IMR-90 (cell line): ENCODE results near the gene IGBP1. TPM values are rescaled to one million over a fixed set of nuclear protein-coding genes. Genes with fewer than 3 reads are reported as not detected.

ENCODE experiments used
- ATAC-seq: fragments of 200-7000 bp; cut with Tn5 transposase; 2 replicates; pipeline ENCODE4 v1.9.1; 2020; ENCODE audit warnings: low read depth, mild to moderate bottlenecking, moderate library complexity
- Bru-seq: library from RNA; stranded (reverse); fragments of 400-500 nt; gene quantifications from one replicate; lab custom pipeline; 2021; lab: Mats Ljungman, UMichigan
- BruChase-seq, 2 experiments: library from RNA; stranded (reverse); fragments of 400-500 nt; gene quantifications; one replicate each; lab custom pipeline; 2021; lab: Mats Ljungman, UMichigan
- BruUV-seq: library from RNA; stranded (reverse); fragments of 400-500 nt; replicated peaks from 2 replicates; lab custom pipeline; 2021; lab: Mats Ljungman, UMichigan
- CTCF ChIA-PET: fragments of 300-600 bp; formaldehyde crosslinking; extraction: SDS; loops from one replicate; lab custom pipeline; 2021; ENCODE audit warnings: antibody characterized with exemption; lab: Yijun Ruan, JAX
- POLR2A ChIA-PET: fragments of 300-600 bp; sonication (Branson Sonifier 250); formaldehyde crosslinking; loops from one replicate; lab custom pipeline; 2022; ENCODE audit warnings: antibody characterized with exemption; ENCODE audit not compliant: unreplicated experiment; lab: Charles Lee
- DNase-seq: peaks from one replicate; pipeline ENCODE4 v3.0.0; 2013
- H2AFZ ChIP-seq: replicated peaks from 2 replicates; pipeline ENCODE3; 2013; ENCODE audit warnings: low read length, mild to moderate bottlenecking; ENCODE audit not compliant: poor library complexity
- H2AK5ac ChIP-seq: 2 replicates; pipeline ENCODE4 v1.6.1; 2013; ENCODE audit warnings: low read depth, low read length, inconsistent platforms
- H2AK9ac ChIP-seq: replicated peaks from 2 replicates; pipeline ENCODE3; 2013; ENCODE audit warnings: mild to moderate bottlenecking, low read depth, low read length, moderate library complexity; ENCODE audit not compliant: poor library complexity
- H2BK120ac ChIP-seq: 2 replicates; pipeline ENCODE4 v1.6.1; 2013; ENCODE audit warnings: low read depth, low read length, inconsistent platforms
- H2BK15ac ChIP-seq: 3 replicates; pipeline ENCODE4 v1.6.1; 2013; ENCODE audit warnings: low read depth, low read length, inconsistent platforms
- H2BK20ac ChIP-seq: 2 replicates; pipeline ENCODE4 v1.6.1; 2013; ENCODE audit warnings: low read depth, mild to moderate bottlenecking, inconsistent platforms, low read length, moderate library complexity
- H2BK5ac ChIP-seq: 2 replicates; pipeline ENCODE4 v1.6.1; 2013; ENCODE audit warnings: mild to moderate bottlenecking, low read depth, low read length, inconsistent platforms; ENCODE audit not compliant: poor library complexity, severe bottlenecking
- H3K14ac ChIP-seq: replicated peaks from 2 replicates; pipeline ENCODE4 v1.6.1; 2013; ENCODE audit warnings: low read depth, low read length, inconsistent platforms
- H3K18ac ChIP-seq: 2 replicates; pipeline ENCODE4 v1.6.1; 2013; ENCODE audit warnings: low read depth, low read length, control low read depth
- H3K23ac ChIP-seq: 2 replicates; pipeline ENCODE4 v1.6.1; 2013; ENCODE audit warnings: low read depth, low read length, inconsistent platforms
- H3K27ac ChIP-seq: 2 replicates; pipeline ENCODE4 v1.5.1; 2013; ENCODE audit warnings: mild to moderate bottlenecking, control low read depth, low read length; ENCODE audit not compliant: insufficient read depth
- H3K27me3 ChIP-seq: 2 replicates; pipeline ENCODE4 v1.6.1; 2013; ENCODE audit warnings: low read length; ENCODE audit not compliant: control insufficient read depth, insufficient read depth
- H3K36me3 ChIP-seq: 2 replicates; pipeline ENCODE4 v1.6.1; 2013; ENCODE audit warnings: low read length, mixed read lengths; ENCODE audit not compliant: control insufficient read depth, insufficient read depth
- H3K4ac ChIP-seq: 2 replicates; pipeline ENCODE4 v1.6.1; 2013; ENCODE audit warnings: low read depth, low read length, inconsistent platforms
- H3K4me1 ChIP-seq: 2 replicates; pipeline ENCODE4 v1.6.1; 2013; ENCODE audit warnings: low read length, mixed read lengths; ENCODE audit not compliant: control insufficient read depth, insufficient read depth
- H3K4me2 ChIP-seq: 2 replicates; pipeline ENCODE4 v1.6.1; 2013; ENCODE audit warnings: low read depth, mild to moderate bottlenecking, control low read depth, low read length, moderate library complexity
- H3K4me3 ChIP-seq: 2 replicates; pipeline ENCODE4 v1.5.1; 2013; ENCODE audit warnings: low read depth, mild to moderate bottlenecking, control low read depth, low read length, moderate library complexity; ENCODE audit not compliant: insufficient read depth
- H3K56ac ChIP-seq: 2 replicates; pipeline ENCODE4 v1.6.1; 2013; ENCODE audit warnings: low read length, inconsistent platforms; ENCODE audit not compliant: insufficient read depth; ENCODE audit errors: extremely low read depth
- H3K79me1 ChIP-seq, 2 experiments: 2 replicates each; pipeline ENCODE4 v1.6.1; 2013; ENCODE audit warnings: low read length in 2 of 2, inconsistent platforms in 1 of 2, low read depth in 1 of 2
- H3K9ac ChIP-seq: 2 replicates; pipeline ENCODE4 v1.6.1; 2013; ENCODE audit warnings: low read depth, low read length, control low read depth
- H3K9me1 ChIP-seq: 2 replicates; pipeline ENCODE4 v1.6.1; 2013; ENCODE audit warnings: low read length, inconsistent platforms; ENCODE audit not compliant: insufficient read depth
- H3K9me3 ChIP-seq: 2 replicates; pipeline ENCODE4 v1.6.1; 2013; ENCODE audit warnings: low read length; ENCODE audit not compliant: control insufficient read depth, insufficient read depth
- H4K20me1 ChIP-seq: 2 replicates; pipeline ENCODE4 v1.6.1; 2013; ENCODE audit warnings: low read length, inconsistent platforms; ENCODE audit not compliant: insufficient read depth
- H4K5ac ChIP-seq: 2 replicates; pipeline ENCODE4 v1.6.1; 2013; ENCODE audit warnings: mild to moderate bottlenecking, low read depth, low read length, control low read depth
- H4K8ac ChIP-seq, 2 experiments: 2 replicates each; pipeline ENCODE4 v1.6.1; 2013; ENCODE audit warnings: low read depth in 2 of 2, low read length in 2 of 2, control low read depth in 1 of 2, inconsistent platforms in 1 of 2
- H4K91ac ChIP-seq: 2 replicates; pipeline ENCODE4 v1.6.1; 2013; ENCODE audit warnings: low read depth, low read length, inconsistent platforms; ENCODE audit not compliant: insufficient read depth
- CEBPB ChIP-seq: IDR thresholded peaks from 2 replicates; pipeline ENCODE4 v1.6.1; 2012; ENCODE audit warnings: low read depth, low read length, improper control_type of control experiment
- CTCF ChIP-seq: conservative IDR thresholded peaks from 2 replicates; pipeline ENCODE4 v1.5.1; 2012; ENCODE audit warnings: mild to moderate bottlenecking, low read depth, low read length, improper control_type of control experiment
- MXI1 ChIP-seq: IDR thresholded peaks from 2 replicates; pipeline ENCODE4 v1.6.1; 2012; ENCODE audit warnings: low read depth, mild to moderate bottlenecking, low read length, moderate library complexity, borderline replicate concordance
- POLR2A ChIP-seq: IDR thresholded peaks from 2 replicates; pipeline ENCODE4 v1.6.1; 2012; ENCODE audit warnings: mild to moderate bottlenecking, low read depth, low read length
- RAD21 ChIP-seq: IDR thresholded peaks from 2 replicates; pipeline ENCODE4 v1.6.1; 2012; ENCODE audit warnings: low read length, improper control_type of control experiment
- RCOR1 ChIP-seq: IDR thresholded peaks from 2 replicates; pipeline ENCODE4 v1.6.1; 2012; ENCODE audit warnings: mild to moderate bottlenecking, low read length, improper control_type of control experiment; ENCODE audit not compliant: insufficient replicate concordance
- SMC3 ChIP-seq: fragments of 150-350 bp; IDR thresholded peaks from 2 replicates; pipeline ENCODE4 v1.6.1; 2016; ENCODE audit warnings: low read depth, mild to moderate bottlenecking, antibody characterized with exemption, low read length, moderate library complexity
- USF2 ChIP-seq: fragments of 150-350 bp; IDR thresholded peaks from 2 replicates; pipeline ENCODE4 v1.6.1; 2017; ENCODE audit warnings: mild to moderate bottlenecking, antibody characterized with exemption, low read length, low read depth
- WGBS, 2 experiments: methylation state at CpG; one replicate each; pipeline versions ENCODE4 v1.1.5 to v1.1.7; 2013; ENCODE audit warnings: missing lambda C conversion rate in 2 of 2; ENCODE audit not compliant: insufficient read length in 1 of 2; ENCODE audit errors: extremely low coverage in 2 of 2; 5-methylcytosine and 5-hydroxymethylcytosine counted together
- dilution Hi-C: fragments of 300-500 bp; cut with HindIII; formaldehyde crosslinking; loops from one replicate; pipeline ENCODE4 v1.14.3; 2018; ENCODE audit warnings: low sequenced_read_pairs; ENCODE audit not compliant: unreplicated experiment
- in situ Hi-C: fragments of 300-500 bp; cut with MboI; formaldehyde crosslinking; loops from 3 replicates; pipeline ENCODE4 v1.14.3; 2019; ENCODE audit warnings: low sequenced_read_pairs, inconsistent platforms, mixed read lengths
- intact Hi-C: fragments of 100-400 bp; cut with micrococcal nuclease; formaldehyde crosslinking; loops from 2 replicates; pipeline ENCODE4 v1.10.0; 2022
- long read RNA-seq: library from polyadenylated mRNA; unstranded; transcript quantifications from one replicate; pipeline ENCODE4 v2.0.0, GENCODE V29; 2021; ENCODE audit not compliant: unreplicated experiment
- polyA plus RNA-seq, 3 experiments: library from polyadenylated mRNA; depleted of rRNA; stranded (reverse); fragments of >200 nt; gene quantifications; 2 replicates each; pipeline ENCODE4 v1.2.3, GENCODE V29; 2012; ENCODE audit warnings: low replicate concordance in 1 of 3
- total RNA-seq: library from RNA; depleted of rRNA; stranded (reverse); fragments of >200 nt; gene quantifications from 2 replicates; pipeline ENCODE4 v1.2.3, GENCODE V29; 2012; rRNA removed

The IGBP1 gene
- total RNA-seq (75.3 and 87.1 TPM in 2 replicates), polyA plus RNA-seq (2012; rRNA removed) (48.2 and 51.8 TPM in 2 replicates), Bru-seq, nascent RNA (percentile 87 among the genes with signal in this experiment), BruChase-seq, experiment 1, labeled RNA remaining after a 6-hour chase (percentile 89 among the genes with signal in this experiment), BruChase-seq, experiment 2, labeled RNA remaining after a 2-hour chase (percentile 81 among the genes with signal in this experiment)
- polyA plus RNA-seq (2012; cell fraction: cytosol; rRNA removed) = 17.9 and 28.5 TPM in 2 replicates
- polyA plus RNA-seq (2012; cell fraction: nucleus; rRNA removed; ENCODE audit: low replicate concordance) = 7.0 and 26.5 TPM in 2 replicates
- long read RNA-seq, transcript IGBP1-201 (6 exons, 1,862 nt) = major isoform, 39 of 46 reads
- long read RNA-seq, partial matches to known transcripts = 3 of 46 reads
- long read RNA-seq, other reads (novel, unspliced or antisense) = 2 of 46 reads

- Histone ChIP-seq H3K23ac (peak within 1 kb of the TSS; percentile 41), H2BK15ac (no peak within 1 kb of the TSS), H3K56ac (peak within 1 kb of the TSS; percentile 66; the same call in 1 of the 2 replicates), H4K20me1 (no peaks in the 10 kb centered on the region; the same call in 1 of the 2 replicates), H3K27ac (peak within 1 kb of the TSS; percentile 92), H2AK9ac (no peak within 1 kb of the TSS), H3K4ac (peak within 1 kb of the TSS; percentile 77), H3K4me3 (peak within 1 kb of the TSS; percentile 83), H3K9me3 (no peaks in the 10 kb centered on the region), H2AFZ (peak within 1 kb of the TSS; percentile 87), H3K4me2 (peak within 1 kb of the TSS; percentile 80), H3K14ac (peak within 1 kb of the TSS; percentile 64), H2AK5ac (0 out of 2 replicates have a peak within 1 kb of the TSS, but pooled peaks have one; percentile 32), H3K18ac (peak within 1 kb of the TSS; percentile 47; the same call in 1 of the 2 replicates), H3K9ac (peak within 1 kb of the TSS; percentile 94), H3K9me1 (no peaks in the 10 kb centered on the region), H3K4me1 (no peaks in the 10 kb centered on the region), H2BK20ac (no peak within 1 kb of the TSS), H4K8ac (peak within 1 kb of the TSS; percentile 89 to 93), H4K91ac (peak within 1 kb of the TSS; percentile 39; the same call in 1 of the 2 replicates), H3K36me3 (peaks cover 1% of the 10 kb centered on the region; the same call in 1 of the 2 replicates), H3K79me1 (peaks cover 5 to 18% of the 10 kb centered on the region in 2 experiments; a peak in 2 of 4 replicates), H2BK120ac (no peak within 1 kb of the TSS; the same call in 1 of the 2 replicates), H3K27me3 (no peaks in the 10 kb centered on the region), H4K5ac (peak within 1 kb of the TSS; percentile 78), H2BK5ac (peak within 1 kb of the TSS; percentile 68)
- BruUV-seq = no TSS peak
- ChIA-PET POLR2A (interaction anchor here (0.6 to 1.4 kb wide), 2 partner anchors 35 to 688 kb away, joined by 3 read pairs; no protein-coding TSS in a partner anchor), CTCF (interaction anchor here (0.5 to 1.0 kb wide), 7 partner anchors 14 to 1093 kb away, joined by 3 to 4 read pairs (median 3); no protein-coding TSS in a partner anchor)
- TF ChIP-seq SMC3 (peak; percentile 19; the same call in 1 of the 2 replicates), RAD21 (peak; percentile 18; the same call in 1 of the 2 replicates), RCOR1 (no peak), USF2 (no peak), CEBPB (no peak), POLR2A (peak; percentile 75), MXI1 (peak; percentile 52; the same call in 1 of the 2 replicates), CTCF (peak; percentile 65)
- intact Hi-C loops = loop anchor here (1.0 to 5.0 kb wide), 3 partner anchors 129 to 301 kb away; partner anchors contain the start of gene KIF4A
- 33% methylated on average over 31 of the region's 59 CpGs; no CpG with 5 or more reads in 1 of the 2 experiments for WGBS, 2 experiments
- dilution Hi-C loops = no loop called here
- ATAC-seq (peak; percentile 88), DNase-seq (peak; percentile 83)
- in situ Hi-C loops = no loop called here
Measured at GRCh38 chrX:70133303-70134115, at the start of gene IGBP1. Gene IGBP1, plus strand, starts transcription at chrX:70133447. Its CDS starts 501 bp downstream, at chrX:70133948.
